ENCODE measurements around the gene ZNRF2. TPM values are rescaled to one million over a fixed set of nuclear protein-coding genes. Genes with fewer than 3 reads are reported as not detected.

ZNRF2 gene
- total and polyA plus RNA-seq, 2 donors (not counting 1 experiment from before 2014, with no cell fraction given) = 2.6 to 7.9 TPM

DNA sequence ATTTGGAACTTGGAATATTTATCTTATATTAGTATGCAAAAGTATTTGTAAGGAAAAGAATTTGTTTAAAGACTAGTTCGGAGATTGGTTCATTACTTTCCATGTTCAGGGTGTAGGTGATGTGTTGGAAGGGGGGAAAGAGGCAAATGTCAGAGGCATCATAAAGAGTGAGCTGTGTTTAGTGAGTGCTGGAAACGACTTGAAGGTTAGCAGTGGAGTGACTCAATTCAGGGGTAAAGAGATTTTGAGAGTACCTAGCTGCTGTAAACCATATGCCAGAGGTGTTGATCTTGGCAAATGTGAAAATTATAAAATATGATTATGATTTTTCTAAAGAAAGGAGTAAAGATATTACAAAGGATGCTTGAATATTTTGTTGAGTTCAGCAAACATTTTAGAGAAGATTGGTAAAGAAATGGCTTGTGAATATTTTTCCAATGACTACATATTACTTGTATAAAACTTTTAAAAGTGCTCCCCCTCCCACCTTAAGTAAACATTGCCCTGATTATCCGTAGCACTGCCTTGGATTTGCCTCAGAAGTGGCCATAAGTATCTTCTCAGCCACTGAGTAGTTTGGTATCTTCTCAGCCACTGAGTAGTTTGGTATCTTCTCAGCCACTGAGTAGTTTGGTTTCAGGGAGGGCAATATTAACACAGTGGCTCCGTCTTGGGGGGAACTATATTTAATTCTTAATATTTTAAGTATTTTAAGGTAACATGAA is 51.5 kb downstream of the ZNRF2 start:
- Histone ChIP-seq H3K4me1 (ENCODE audit: control insufficient read depth, extremely low read depth, insufficient read depth, low read length) (no peaks in the 10 kb centered on the region), H3K79me2 (ENCODE audit: control insufficient read depth, insufficient read depth, low read length) (no peaks in the 10 kb centered on the region), H3K27ac (ENCODE audit: insufficient read depth, low read length) (no peak overlapping the region), H3K27me3 (ENCODE audit: control insufficient read depth, insufficient read depth, low read length) (no peaks in the 10 kb centered on the region), H2AFZ (ENCODE audit: low read length) (no peak overlapping the region), H3K36me3 (ENCODE audit: control insufficient read depth, insufficient read depth, low read length) (no peaks in the 10 kb centered on the region), H3K4me3 (replicated peaks in 1 of 4; ENCODE audit: control extremely low read depth in 1 of 4, insufficient read depth in 1 of 4, low read depth in 3 of 4, low read length in 4 of 4) (no peak overlapping the region), H4K20me1 (ENCODE audit: control insufficient read depth, extremely low read depth, insufficient read depth, low read length) (no peaks in the 10 kb centered on the region), H3K9ac (ENCODE audit: insufficient read depth, low read length) (no peak overlapping the region), H3K4me2 (ENCODE audit: extremely low read depth, insufficient read depth, low read length) (no peak overlapping the region), H3K9me3 (ENCODE audit: control insufficient read depth, insufficient read depth, low read depth, low read length) (no peaks in the 10 kb centered on the region)
- DNase-seq (ENCODE audit: low read depth in 2 of 2) = peak; percentile 11 to 47
- TF ChIP-seq, protein P1, sequence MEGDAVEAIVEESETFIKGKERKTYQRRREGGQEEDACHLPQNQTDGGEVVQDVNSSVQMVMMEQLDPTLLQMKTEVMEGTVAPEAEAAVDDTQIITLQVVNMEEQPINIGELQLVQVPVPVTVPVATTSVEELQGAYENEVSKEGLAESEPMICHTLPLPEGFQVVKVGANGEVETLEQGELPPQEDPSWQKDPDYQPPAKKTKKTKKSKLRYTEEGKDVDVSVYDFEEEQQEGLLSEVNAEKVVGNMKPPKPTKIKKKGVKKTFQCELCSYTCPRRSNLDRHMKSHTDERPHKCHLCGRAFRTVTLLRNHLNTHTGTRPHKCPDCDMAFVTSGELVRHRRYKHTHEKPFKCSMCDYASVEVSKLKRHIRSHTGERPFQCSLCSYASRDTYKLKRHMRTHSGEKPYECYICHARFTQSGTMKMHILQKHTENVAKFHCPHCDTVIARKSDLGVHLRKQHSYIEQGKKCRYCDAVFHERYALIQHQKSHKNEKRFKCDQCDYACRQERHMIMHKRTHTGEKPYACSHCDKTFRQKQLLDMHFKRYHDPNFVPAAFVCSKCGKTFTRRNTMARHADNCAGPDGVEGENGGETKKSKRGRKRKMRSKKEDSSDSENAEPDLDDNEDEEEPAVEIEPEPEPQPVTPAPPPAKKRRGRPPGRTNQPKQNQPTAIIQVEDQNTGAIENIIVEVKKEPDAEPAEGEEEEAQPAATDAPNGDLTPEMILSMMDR (conservative IDR thresholded peaks at IDR 0.05 in 1 of 2, IDR thresholded peaks at IDR 0.05 in 1 of 2; ENCODE audit: low read depth in 1 of 2, low read length in 2 of 2) = no peak
- TF ChIP-seq EZH2 (IDR thresholded peaks at IDR 0.05; ENCODE audit: low read length, missing control alignments) = no peak

DNA sequence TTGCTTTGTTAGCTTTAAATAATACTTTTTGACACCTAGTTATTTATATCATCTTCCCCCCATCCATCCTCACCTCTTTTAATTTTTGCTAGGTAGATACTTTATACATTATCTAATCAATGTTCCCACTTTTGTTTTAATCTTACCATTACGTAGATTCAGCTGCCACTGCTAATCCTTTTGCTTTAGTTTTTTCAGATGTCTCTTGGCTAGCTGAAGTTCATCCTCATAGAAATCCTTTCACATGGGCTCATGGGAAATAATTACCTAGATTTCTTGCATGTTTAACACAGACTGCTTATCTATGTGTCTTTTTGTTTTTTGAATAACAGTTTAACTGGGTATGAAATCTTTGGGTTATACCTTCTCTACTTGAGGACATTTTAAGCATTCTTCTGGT is 60.1 kb downstream of the ZNRF2 start:
- TF ChIP-seq, protein P1 (conservative IDR thresholded peaks at IDR 0.05 in 1 of 2, IDR thresholded peaks at IDR 0.05 in 1 of 2; ENCODE audit: low read depth in 1 of 2, low read length in 2 of 2) = no peak
- TF ChIP-seq EZH2 (IDR thresholded peaks at IDR 0.05; ENCODE audit: low read length, missing control alignments) = no peak
- Histone ChIP-seq H3K27ac (ENCODE audit: insufficient read depth, low read length) (no peak overlapping the region), H3K9me3 (ENCODE audit: control insufficient read depth, insufficient read depth, low read depth, low read length) (no peaks in the 10 kb centered on the region), H3K9ac (ENCODE audit: insufficient read depth, low read length) (no peak overlapping the region), H3K4me3 (replicated peaks in 1 of 4; ENCODE audit: control extremely low read depth in 1 of 4, insufficient read depth in 1 of 4, low read depth in 3 of 4, low read length in 4 of 4) (no peak overlapping the region), H3K36me3 (ENCODE audit: control insufficient read depth, insufficient read depth, low read length) (no peaks in the 10 kb centered on the region), H3K4me1 (ENCODE audit: control insufficient read depth, extremely low read depth, insufficient read depth, low read length) (peaks cover 7% of the 10 kb centered on the region), H4K20me1 (ENCODE audit: control insufficient read depth, extremely low read depth, insufficient read depth, low read length) (no peaks in the 10 kb centered on the region), H2AFZ (ENCODE audit: low read length) (no peak overlapping the region), H3K27me3 (ENCODE audit: control insufficient read depth, insufficient read depth, low read length) (no peaks in the 10 kb centered on the region), H3K79me2 (ENCODE audit: control insufficient read depth, insufficient read depth, low read length) (no peaks in the 10 kb centered on the region), H3K4me2 (ENCODE audit: extremely low read depth, insufficient read depth, low read length) (no peak overlapping the region)
- no peak for DNase-seq (ENCODE audit: low read depth in 2 of 2)

DNA sequence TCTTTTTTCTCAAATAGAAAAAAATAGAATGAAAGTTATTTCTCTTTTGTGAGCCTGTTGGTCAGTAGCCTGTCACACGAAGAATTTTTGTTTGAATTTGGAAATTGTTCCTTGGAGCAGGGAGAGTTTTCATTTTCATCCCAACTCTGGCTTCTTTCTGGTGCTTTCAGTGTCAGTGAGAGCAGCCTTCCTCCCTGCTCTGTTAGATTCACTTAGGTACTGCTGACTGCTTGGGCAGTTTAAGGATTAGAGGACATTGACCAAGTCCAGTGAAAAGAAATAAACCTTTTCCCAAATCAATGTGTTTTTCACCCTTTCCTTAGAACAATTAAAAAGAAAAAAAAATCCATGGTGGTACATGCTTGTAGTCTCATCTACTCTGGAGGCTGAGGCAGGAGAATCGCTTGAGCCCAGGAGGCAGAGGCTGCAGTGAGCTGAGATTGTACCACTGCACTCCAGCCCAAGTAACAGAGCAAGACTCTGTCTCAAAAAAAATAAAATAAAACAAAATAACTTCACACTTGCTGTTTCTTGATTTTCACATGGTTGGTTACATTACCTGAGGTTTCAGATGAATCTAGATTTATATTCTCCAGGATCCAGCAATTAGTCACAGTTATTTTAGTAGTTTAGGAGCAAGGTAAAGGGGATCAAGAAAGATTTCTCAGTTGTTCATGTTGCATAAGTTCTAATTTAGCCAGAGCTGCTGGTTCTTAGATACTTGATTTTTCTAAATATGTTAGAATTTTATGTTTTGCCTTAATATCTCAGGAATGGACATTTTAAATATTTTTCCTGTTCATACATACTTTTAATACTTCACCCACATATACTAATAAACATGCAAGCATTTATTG is 63.1 kb downstream of the ZNRF2 start:
- Histone ChIP-seq H3K9ac (ENCODE audit: insufficient read depth, low read length) (no peak overlapping the region), H3K79me2 (ENCODE audit: control insufficient read depth, insufficient read depth, low read length) (no peaks in the 10 kb centered on the region)

More for the DNA sequence above, 63.1 kb downstream of the ZNRF2 start:
- Histone ChIP-seq H3K36me3 (ENCODE audit: control insufficient read depth, insufficient read depth, low read length) (no peaks in the 10 kb centered on the region), H4K20me1 (ENCODE audit: control insufficient read depth, extremely low read depth, insufficient read depth, low read length) (no peaks in the 10 kb centered on the region), H3K9me3 (ENCODE audit: control insufficient read depth, insufficient read depth, low read depth, low read length) (no peaks in the 10 kb centered on the region), H3K27ac (ENCODE audit: insufficient read depth, low read length) (peak overlapping the region; percentile 61), H3K4me3 (replicated peaks in 1 of 4; ENCODE audit: control extremely low read depth in 1 of 4, insufficient read depth in 1 of 4, low read depth in 3 of 4, low read length in 4 of 4) (no peak overlapping the region), H3K27me3 (ENCODE audit: control insufficient read depth, insufficient read depth, low read length) (no peaks in the 10 kb centered on the region), H3K4me1 (ENCODE audit: control insufficient read depth, extremely low read depth, insufficient read depth, low read length) (peaks cover 7% of the 10 kb centered on the region), H2AFZ (ENCODE audit: low read length) (peak overlapping the region; percentile 24), H3K4me2 (ENCODE audit: extremely low read depth, insufficient read depth, low read length) (no peak overlapping the region)
- DNase-seq (ENCODE audit: low read depth in 2 of 2) = no peak
- TF ChIP-seq EZH2 (IDR thresholded peaks at IDR 0.05; ENCODE audit: low read length, missing control alignments) = no peak
- TF ChIP-seq, protein P1 (conservative IDR thresholded peaks at IDR 0.05 in 1 of 2, IDR thresholded peaks at IDR 0.05 in 1 of 2; ENCODE audit: low read depth in 1 of 2, low read length in 2 of 2) = no peak

Measured in fibroblast of lung (primary cell).